PC-3 (cell line): ENCODE results near the gene CD101. TPM values are rescaled to one million over a fixed set of nuclear protein-coding genes. Genes with fewer than 3 reads are reported as not detected.

Experiments used
- ATAC-seq: fragments of 200-7000 bp; cut with Tn5 transposase; 2 replicates; pipeline ENCODE4 v1.9.1; 2020; ENCODE audit warnings: mild to moderate bottlenecking, moderate library complexity
- BruUV-seq: library from RNA; stranded (reverse); fragments of 400-500 nt; replicated peaks from 2 replicates; lab custom pipeline; 2021; lab: Mats Ljungman, UMichigan
- CTCF ChIA-PET: fragments of 300-600 bp; sonication (Branson Sonifier 250); formaldehyde crosslinking; loops from one replicate; lab custom pipeline; 2022; ENCODE audit warnings: antibody characterized with exemption; lab: Charles Lee
- POLR2A ChIA-PET: fragments of 300-600 bp; sonication (Branson Sonifier 250); formaldehyde crosslinking; loops from one replicate; lab custom pipeline; 2022; ENCODE audit warnings: antibody characterized with exemption; ENCODE audit not compliant: unreplicated experiment; lab: Charles Lee
- DNase-seq: peaks from one replicate; pipeline ENCODE4 v3.0.0-alpha.2; 2015
- H2AFZ ChIP-seq: fragments of 300-600 bp; sonication (generic); 2 replicates; pipeline ENCODE4 v1.6.0; 2016; ENCODE audit warnings: antibody characterized with exemption, low read length
- H3F3A ChIP-seq: fragments of 300-600 bp; sonication (generic); one replicate; pipeline ENCODE4 v1.6.0; 2017; ENCODE audit warnings: antibody characterized with exemption, low read length, control low read depth, mild to moderate bottlenecking; ENCODE audit not compliant: unreplicated experiment
- H3K27ac ChIP-seq: fragments of 300-600 bp; sonication (generic); 2 replicates; pipeline ENCODE4 v1.5.1; 2016; ENCODE audit warnings: mild to moderate bottlenecking, low read length
- H3K27me3 ChIP-seq: fragments of 300-600 bp; sonication (generic); 2 replicates; pipeline ENCODE4 v1.6.1; 2016; ENCODE audit warnings: low read length, mixed read lengths
- H3K36me3 ChIP-seq: fragments of 300-600 bp; sonication (generic); 2 replicates; pipeline ENCODE4 v1.6.1; 2016; ENCODE audit warnings: low read depth, mixed run types, low read length, mixed read lengths
- H3K4me1 ChIP-seq: fragments of 300-600 bp; sonication (generic); 2 replicates; pipeline ENCODE4 v1.5.1; 2016; ENCODE audit warnings: low read length; ENCODE audit not compliant: insufficient read depth
- H3K4me2 ChIP-seq: fragments of 300-600 bp; sonication (generic); 2 replicates; pipeline ENCODE4 v1.6.0; 2016; ENCODE audit warnings: low read length
- H3K4me3 ChIP-seq: fragments of 300-600 bp; sonication (generic); 2 replicates; pipeline ENCODE4 v1.5.1; 2016; ENCODE audit warnings: mild to moderate bottlenecking, low read length, mixed read lengths
- H3K79me2 ChIP-seq: fragments of 300-600 bp; sonication (generic); 2 replicates; pipeline ENCODE4 v1.6.1; 2017; ENCODE audit warnings: low read length, mixed read lengths
- H3K9ac ChIP-seq: fragments of 300-600 bp; sonication (generic); 2 replicates; pipeline ENCODE4 v1.6.0; 2016; ENCODE audit warnings: mild to moderate bottlenecking, low read length
- H3K9me2 ChIP-seq: fragments of 300-600 bp; sonication (generic); replicated peaks from 2 replicates; pipeline ENCODE4 v1.6.1; 2016; ENCODE audit warnings: mixed run types, low read length, mixed read lengths
- H3K9me3 ChIP-seq: fragments of 300-600 bp; sonication (generic); 2 replicates; pipeline ENCODE4 v1.6.1; 2016; ENCODE audit warnings: low read length, mixed read lengths
- H4K20me1 ChIP-seq: fragments of 300-600 bp; sonication (generic); 2 replicates; pipeline ENCODE4 v1.6.1; 2016; ENCODE audit warnings: low read length, mixed read lengths
- EZH2 ChIP-seq: fragments of 300-600 bp; sonication (generic); IDR thresholded peaks from one replicate; pipeline ENCODE4 v1.6.1; 2017; ENCODE audit warnings: antibody characterized with exemption, mild to moderate bottlenecking, low read length; ENCODE audit not compliant: unreplicated experiment
- EZH2phosphoT487 ChIP-seq: fragments of 300-600 bp; sonication (generic); IDR thresholded peaks from 2 replicates; pipeline ENCODE4 v1.6.1; 2018; ENCODE audit warnings: mild to moderate bottlenecking, antibody characterized with exemption, low read length, borderline replicate concordance
- intact Hi-C: fragments of 100-400 bp; cut with micrococcal nuclease; formaldehyde crosslinking; loops from 2 replicates; pipeline ENCODE4 v1.9.0; 2023
- total RNA-seq: library from RNA; depleted of rRNA; stranded (reverse); fragments of >200 nt; gene quantifications from 2 replicates; pipeline ENCODE4 v1.2.3, GENCODE V29; 2014
- TF ChIP-seq, protein P1 (sequence below): fragments of 300-600 bp; sonication (generic); conservative IDR thresholded peaks from 2 replicates; pipeline ENCODE4 v1.5.1; 2017; ENCODE audit warnings: antibody characterized with exemption, low read depth, mild to moderate bottlenecking, low read length

Gene CD101
- total RNA-seq, 1 experiment from 2014 or later: 0.36 TPM

DNA sequence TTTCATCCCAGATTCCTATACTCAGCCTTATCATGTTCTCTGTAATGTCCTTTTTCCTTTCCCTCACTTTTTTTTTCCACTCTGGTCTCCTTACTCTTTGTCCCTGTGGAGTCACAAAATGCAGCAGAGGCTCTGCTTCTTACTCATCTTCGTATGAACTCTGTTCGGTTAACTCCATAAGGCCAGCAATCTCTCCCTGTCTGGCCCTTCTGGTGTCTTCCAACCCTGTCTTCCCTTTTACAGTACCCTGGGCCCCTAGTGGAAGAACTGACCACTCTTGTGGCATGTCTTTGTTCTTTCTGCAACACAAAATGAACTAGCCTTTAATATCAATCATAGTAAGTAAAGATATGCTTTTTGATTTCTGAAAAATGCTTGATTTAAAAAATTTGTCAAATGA, 7.1 kb downstream of the CD101 start:
- POLR2A ChIA-PET: no interaction called here
- no TSS peak for BruUV-seq
- Histone ChIP-seq H3K27me3 (no peaks in the 10 kb centered on the region), H3K27ac (no peak overlapping the region), H3F3A (no peaks in the 10 kb centered on the region), H3K9me3 (no peaks in the 10 kb centered on the region), H3K9me2 (no peaks in the 10 kb centered on the region), H3K79me2 (no peaks in the 10 kb centered on the region), H3K4me3 (no peak overlapping the region), H3K9ac (no peak overlapping the region), H3K4me1 (peaks cover 10% of the 10 kb centered on the region), H4K20me1 (no peaks in the 10 kb centered on the region), H3K4me2 (no peak overlapping the region), H3K36me3 (no peaks in the 10 kb centered on the region), H2AFZ (no peak overlapping the region)
- intact Hi-C loops: no loop called here
- no peak for TF ChIP-seq EZH2phosphoT487
- no peak for TF ChIP-seq EZH2
- TF ChIP-seq, protein P1, sequence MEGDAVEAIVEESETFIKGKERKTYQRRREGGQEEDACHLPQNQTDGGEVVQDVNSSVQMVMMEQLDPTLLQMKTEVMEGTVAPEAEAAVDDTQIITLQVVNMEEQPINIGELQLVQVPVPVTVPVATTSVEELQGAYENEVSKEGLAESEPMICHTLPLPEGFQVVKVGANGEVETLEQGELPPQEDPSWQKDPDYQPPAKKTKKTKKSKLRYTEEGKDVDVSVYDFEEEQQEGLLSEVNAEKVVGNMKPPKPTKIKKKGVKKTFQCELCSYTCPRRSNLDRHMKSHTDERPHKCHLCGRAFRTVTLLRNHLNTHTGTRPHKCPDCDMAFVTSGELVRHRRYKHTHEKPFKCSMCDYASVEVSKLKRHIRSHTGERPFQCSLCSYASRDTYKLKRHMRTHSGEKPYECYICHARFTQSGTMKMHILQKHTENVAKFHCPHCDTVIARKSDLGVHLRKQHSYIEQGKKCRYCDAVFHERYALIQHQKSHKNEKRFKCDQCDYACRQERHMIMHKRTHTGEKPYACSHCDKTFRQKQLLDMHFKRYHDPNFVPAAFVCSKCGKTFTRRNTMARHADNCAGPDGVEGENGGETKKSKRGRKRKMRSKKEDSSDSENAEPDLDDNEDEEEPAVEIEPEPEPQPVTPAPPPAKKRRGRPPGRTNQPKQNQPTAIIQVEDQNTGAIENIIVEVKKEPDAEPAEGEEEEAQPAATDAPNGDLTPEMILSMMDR: no peak
- DNase-seq (no peak), ATAC-seq (no peak)
- CTCF ChIA-PET: no interaction called here

DNA sequence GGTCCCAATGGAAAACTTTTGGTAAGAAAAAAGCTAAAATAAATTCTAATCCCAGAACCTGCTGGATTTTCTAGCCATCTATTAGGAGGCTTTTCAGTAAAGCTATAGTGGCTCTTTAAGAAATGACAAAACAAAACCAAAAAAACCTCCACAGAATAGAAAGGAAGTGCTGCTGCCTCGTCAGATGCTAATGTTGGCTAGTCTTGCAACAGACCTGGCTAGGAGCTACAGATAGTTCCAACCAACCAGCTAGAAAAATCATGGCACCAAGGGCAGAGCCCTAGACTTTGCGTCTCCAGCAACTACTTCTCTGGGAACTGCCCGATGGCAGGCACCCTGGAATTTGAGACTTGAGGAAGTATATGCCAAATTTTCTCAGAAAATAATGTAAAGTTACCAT, 7.6 kb downstream of the CD101 start:
- no peak overlapping the region for H2AFZ ChIP-seq
- H3K36me3 ChIP-seq: no peaks in the 10 kb centered on the region
- H3K27ac ChIP-seq: no peak overlapping the region
- H3K9me3 ChIP-seq: no peaks in the 10 kb centered on the region
- H3K9me2 ChIP-seq: no peaks in the 10 kb centered on the region
- intact Hi-C loops: no loop called here
- no peak for DNase-seq
- no peak for ATAC-seq
- H3K27me3 ChIP-seq: no peaks in the 10 kb centered on the region
- H3K79me2 ChIP-seq: no peaks in the 10 kb centered on the region
- BruUV-seq: no TSS peak
- no peaks in the 10 kb centered on the region for H4K20me1 ChIP-seq
- ChIA-PET POLR2A (no interaction called here), CTCF (interaction anchor here (0.6 kb wide), 1 partner anchor 989 kb away, joined by 3 read pairs; no protein-coding TSS in a partner anchor)
- TF ChIP-seq EZH2phosphoT487 (no peak), EZH2 (no peak)
- TF ChIP-seq, protein P1: no peak
- no peak overlapping the region for H3K4me3 ChIP-seq
- H3F3A ChIP-seq: no peaks in the 10 kb centered on the region
- H3K4me2 ChIP-seq: no peak overlapping the region
- peaks cover 15% of the 10 kb centered on the region for H3K4me1 ChIP-seq
- H3K9ac ChIP-seq: no peak overlapping the region

DNA sequence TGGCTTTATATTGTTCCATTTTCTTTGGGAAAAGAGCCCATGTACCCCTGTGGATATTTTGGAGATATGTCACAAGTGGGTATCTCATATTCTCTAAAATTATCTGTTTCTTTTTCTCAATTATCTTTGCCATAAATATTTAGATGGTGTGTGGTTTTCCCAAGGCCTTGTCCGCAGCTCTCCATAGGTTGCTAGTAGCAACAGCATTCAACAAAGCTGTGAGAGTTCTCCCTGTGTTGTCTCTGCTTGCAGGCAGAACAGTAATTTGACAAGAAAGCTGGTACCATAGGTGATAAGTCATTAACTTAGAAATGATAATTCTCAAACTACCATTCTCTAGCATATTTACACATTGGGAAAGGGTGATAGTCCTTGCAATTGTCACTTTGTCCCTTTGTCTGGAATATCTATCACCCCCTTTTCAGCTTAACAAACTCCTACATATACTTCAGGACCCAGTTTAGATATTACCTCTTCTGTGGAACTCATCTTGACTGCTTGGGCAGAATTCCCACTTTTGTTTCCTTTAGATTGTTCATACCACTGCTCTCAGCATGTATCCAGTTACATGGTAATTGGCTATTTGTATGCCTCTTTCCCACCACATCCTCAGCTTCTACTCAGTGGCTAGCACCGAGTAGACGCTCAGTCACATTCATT, 8.9 kb downstream of the CD101 start:
- H3K4me2 ChIP-seq: no peak overlapping the region
- H2AFZ ChIP-seq: no peak overlapping the region
- no peak overlapping the region for H3K4me3 ChIP-seq
- H3K79me2 ChIP-seq: no peaks in the 10 kb centered on the region
- H3F3A ChIP-seq: no peaks in the 10 kb centered on the region
- H3K27me3 ChIP-seq: no peaks in the 10 kb centered on the region
- peaks cover 18% of the 10 kb centered on the region for H3K4me1 ChIP-seq
- TF ChIP-seq EZH2: no peak
- TF ChIP-seq, protein P1: no peak
- no TSS peak for BruUV-seq
- POLR2A ChIA-PET: no interaction called here
- ATAC-seq: no peak
- no peaks in the 10 kb centered on the region for H3K9me3 ChIP-seq
- DNase-seq: no peak
- H3K27ac ChIP-seq: no peak overlapping the region
- H3K36me3 ChIP-seq: no peaks in the 10 kb centered on the region
- CTCF ChIA-PET: no interaction called here
- no peak overlapping the region for H3K9ac ChIP-seq
- intact Hi-C loops: no loop called here
- no peaks in the 10 kb centered on the region for H4K20me1 ChIP-seq
- no peaks in the 10 kb centered on the region for H3K9me2 ChIP-seq
